Mammary epithelial cell (primary cell): ENCODE results near the gene CLEC16A.

Experiments
- CTCF ChIP-seq, 2 donors: IDR thresholded peaks in 1 of 2; conservative IDR thresholded peaks in 1 of 2; 2 replicates each; pipeline ENCODE4 v1.5.1; 2011 to 2012; ENCODE audit warnings: inconsistent platforms in 2 of 2, low read length in 2 of 2, mild to moderate bottlenecking in 2 of 2, control low read depth in 1 of 2, low read depth in 1 of 2; ENCODE audit not compliant: insufficient read depth in 1 of 2; ENCODE audit errors: extremely low read depth in 1 of 2
- EZH2 ChIP-seq: IDR thresholded peaks from 2 replicates; pipeline ENCODE4 v1.6.1; 2012; ENCODE audit warnings: low read length, inconsistent platforms, borderline replicate concordance

DNA sequence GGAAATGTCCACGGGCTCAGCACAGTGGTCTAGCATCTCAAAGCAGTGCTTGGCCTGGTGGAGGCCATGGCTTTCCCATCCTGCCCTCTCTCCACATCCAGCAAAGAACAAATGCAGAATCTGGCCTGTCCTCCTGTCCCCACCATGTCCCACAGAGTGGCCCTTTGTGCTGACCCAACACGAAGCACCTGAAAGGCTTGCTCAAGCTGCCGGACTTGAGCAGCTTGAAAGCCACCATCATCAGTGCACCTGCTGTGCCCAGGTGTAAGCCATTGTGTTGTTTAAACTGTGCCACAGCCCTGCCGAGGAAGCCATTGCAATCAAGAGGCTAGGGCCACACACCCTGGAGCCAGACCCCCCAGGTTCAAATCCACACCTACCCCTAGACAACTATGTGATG is 196.1 kb downstream of the CLEC16A start:
- TF ChIP-seq CTCF (conservative IDR thresholded peaks at IDR 0.05 in 1 of 2, IDR thresholded peaks at IDR 0.05 in 1 of 2; ENCODE audit: extremely low read depth in 1 of 2, insufficient read depth in 1 of 2, low read depth in 1 of 2, low read length in 2 of 2), result no peak
- TF ChIP-seq EZH2, result no peak
